DMS153 (cell line): ENCODE measurements around the gene STXBP2.

Experiments used
- DNase-seq: peaks from one replicate; lab custom pipeline; 2025; lab: John Stamatoyannopoulos, UW

STXBP2 gene

DNA sequence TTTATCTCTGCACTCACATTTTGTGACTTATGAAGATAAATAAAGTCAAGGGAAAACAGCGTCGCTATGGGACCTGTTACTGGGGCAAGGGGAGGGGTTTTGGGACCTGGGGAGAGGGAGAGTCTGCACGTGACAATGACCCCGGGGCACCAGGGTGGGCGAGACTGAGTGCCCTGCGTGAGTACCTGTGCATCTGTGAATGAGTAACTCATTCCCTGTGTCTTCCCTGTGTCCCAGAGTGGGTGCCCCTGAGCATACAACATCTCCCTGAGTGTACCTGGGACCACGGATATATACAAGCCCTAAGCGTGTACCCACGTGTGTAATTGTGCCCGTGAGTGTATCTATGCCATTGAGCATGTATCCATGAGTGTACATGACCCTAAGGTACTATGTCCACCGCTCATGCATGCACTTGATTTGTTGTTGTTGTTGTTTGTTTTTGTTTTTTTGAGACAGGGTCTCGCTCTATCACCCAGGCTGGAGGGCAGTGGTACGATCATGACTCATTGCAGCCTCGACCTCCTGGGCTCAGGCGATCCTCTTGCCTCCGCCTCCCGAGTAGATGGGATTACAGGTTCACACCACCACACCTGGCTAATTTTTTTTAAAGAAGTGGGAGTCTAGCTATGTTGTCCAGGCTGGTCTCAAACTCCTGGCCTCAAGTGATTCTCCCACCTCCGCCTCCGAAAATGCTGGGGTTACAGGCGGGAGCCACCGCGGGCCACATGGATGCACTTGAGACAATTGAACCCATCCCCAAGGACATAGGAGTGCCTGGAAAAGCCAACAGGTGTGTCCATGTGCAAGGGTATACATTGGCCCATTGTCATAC lies 43.1 kb downstream of the STXBP2 start:
- no peak for DNase-seq

DNA sequence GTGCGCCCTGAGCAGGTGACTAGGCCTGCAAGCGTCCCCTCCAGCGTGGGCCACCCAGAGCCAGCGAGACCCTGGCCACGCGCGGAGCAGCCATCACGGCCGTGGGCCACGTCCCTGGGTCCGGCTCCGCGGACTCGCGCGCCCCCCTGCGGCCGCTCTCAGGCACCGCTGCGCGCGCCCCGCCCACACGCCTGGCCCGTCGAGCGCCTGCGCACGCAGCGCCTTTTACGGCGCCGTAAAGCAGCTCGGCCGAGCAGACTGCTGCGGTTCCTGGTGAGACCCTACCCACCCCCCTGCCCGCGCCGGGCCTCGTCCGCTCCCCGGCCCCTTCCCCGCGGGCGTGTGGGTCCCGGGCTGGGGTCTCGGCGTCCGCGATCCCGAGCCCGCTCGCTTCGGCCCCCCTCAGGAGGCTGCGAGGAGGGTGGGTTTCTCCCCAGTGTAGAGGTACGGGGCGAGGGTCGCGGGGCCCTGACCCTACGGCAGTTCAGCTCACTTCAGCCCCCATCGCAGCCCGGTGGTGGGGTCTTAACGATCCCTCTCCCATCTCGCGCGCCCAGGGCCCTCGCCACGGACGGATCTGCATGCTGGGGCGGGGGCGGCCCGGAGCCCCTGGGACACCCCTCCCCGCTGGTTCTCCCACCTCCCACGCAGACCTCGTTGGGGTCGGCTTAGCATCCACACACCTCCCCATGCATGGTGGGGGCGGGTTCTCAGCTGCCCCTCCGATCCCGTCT lies 43.9 kb downstream of the STXBP2 start, which contains the start of gene TRAPPC5:
Gene TRAPPC5, plus strand, starts transcription at position 228 of the 734 bp plus-strand sequence. CDS start 1,421 bp downstream, outside the sequence.
- peak; percentile 62 for DNase-seq

- no peak for DNase-seq
These were observed 44.6 kb downstream of the STXBP2 start for GRCh38 chr19:7681340-7682174.

DNA sequence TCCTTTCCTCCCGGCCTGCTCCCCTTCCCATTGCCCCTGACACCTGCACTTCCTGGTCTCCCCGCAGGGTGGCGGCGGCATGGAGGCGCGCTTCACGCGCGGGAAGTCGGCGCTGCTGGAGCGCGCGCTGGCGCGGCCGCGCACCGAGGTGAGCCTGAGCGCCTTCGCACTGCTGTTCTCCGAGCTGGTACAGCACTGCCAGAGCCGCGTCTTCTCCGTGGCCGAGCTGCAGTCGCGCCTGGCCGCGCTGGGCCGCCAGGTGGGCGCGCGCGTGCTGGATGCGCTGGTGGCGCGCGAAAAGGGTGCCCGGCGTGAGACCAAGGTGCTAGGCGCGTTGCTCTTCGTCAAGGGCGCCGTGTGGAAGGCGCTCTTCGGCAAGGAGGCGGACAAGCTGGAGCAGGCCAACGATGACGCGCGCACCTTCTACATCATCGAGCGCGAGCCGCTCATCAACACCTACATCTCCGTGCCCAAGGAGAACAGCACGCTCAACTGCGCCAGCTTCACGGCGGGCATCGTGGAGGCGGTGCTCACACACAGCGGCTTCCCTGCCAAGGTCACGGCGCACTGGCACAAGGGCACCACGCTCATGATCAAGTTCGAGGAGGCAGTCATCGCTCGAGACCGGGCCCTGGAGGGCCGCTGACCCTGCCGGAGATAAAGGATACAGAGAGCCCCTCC lies 45.4 kb downstream of the STXBP2 start:
- no peak for DNase-seq

DNA sequence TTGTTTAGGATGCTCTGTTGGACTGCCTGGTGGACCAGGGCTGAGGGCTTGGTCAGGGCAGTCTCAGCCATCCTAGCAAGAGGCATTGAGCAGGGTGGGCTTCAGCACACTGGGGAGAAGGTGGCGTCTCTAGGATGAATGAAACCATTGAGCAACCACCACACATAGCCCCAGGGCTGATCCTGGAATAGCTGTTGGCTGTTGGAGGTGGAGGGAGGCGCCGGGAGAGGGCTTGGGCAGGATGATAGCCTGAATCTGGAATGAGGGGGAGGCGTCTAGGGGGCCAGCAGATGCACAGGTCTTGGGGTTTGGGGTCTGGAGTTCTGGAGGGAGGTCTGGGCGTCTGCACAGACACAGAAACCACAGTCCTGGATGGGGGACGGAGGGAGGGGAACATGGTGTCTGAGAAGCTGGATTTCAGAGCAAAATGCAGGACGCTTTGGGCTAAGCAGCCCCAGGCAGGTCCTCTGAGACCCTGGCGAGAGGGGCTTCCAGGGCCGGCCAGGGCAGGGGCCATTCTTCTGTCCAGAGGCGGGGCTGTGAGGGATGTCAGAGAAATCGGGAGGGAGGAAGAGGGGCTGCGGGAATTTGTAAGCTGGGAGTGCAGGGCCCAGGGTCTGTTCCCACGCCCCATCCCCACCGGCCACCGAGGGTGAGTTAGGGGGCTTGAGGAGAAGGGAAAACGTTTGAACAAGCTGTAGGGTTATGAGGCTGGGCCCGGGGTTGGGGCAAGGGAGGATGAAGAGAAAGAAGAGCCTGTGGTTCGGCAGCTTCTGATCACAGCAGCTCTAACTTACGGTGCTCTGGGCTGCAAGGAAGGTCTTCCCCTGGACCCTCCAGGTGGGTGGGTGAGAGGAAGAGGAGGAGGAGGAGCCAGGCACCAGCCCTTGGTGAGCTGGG lies 48.9 kb downstream of the STXBP2 start:
- no peak for DNase-seq

DNA sequence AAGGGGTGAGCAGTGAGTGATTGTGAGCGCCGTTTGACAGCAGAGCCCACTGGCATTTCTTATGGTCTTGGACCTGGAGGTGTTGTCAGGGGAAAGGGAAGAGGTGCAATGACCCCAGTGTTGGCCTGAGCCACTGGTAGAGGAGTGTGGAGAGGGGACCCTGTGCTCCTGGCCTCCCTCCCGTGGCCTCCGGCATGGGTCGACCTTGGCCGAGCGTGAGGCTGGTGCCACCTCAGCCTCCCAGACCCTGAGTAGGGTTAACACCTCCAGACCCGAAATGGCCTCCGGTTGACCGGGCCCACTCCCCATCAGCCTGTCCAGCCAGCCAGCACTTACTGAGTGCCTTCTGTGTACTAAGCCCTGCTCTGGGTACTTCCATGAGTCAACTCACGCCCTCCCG lies 50.3 kb downstream of the STXBP2 start:
- no peak for DNase-seq

DNA sequence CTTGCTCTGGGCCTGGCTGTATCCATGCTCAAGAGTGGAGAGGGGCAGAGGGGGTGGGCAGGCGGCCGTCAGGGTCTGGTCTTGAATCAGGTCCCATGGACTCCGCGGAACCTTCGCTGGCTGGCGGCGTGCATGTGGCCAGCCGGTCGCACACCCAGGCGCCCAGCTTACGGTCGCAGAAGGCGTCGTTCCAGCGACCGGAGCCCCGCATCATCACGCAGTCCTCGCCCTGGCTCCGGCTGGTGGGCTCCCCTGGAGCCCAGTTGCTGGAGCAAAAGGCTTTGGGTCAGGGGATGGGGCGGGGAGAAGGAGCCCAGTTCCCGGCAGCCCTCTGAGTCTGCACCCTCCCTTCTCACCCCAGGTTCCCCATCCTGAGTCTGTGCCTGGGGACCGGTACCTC lies 52.3 kb downstream of the STXBP2 start:
- no peak for DNase-seq

DNA sequence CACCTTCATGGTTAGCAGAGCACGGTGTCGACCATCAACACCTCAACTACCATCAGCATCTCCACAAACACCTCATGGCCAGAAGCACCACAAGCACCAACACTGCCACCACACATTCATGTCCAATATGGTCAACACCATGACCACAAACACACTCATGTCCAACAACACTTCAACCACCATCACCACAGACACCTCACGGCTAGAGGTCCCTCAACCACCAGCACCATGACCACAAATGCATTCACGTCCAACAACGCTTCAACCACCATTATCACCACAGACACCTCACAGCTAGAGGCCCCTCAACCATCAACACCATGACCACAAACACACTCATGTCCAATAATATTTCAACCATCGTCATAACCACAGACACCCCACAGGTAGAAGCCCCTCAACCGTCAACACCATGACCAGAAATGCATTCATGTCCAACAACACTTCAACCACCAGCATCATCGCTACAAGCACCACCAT lies 53.9 kb downstream of the STXBP2 start:
- no peak for DNase-seq

DNA sequence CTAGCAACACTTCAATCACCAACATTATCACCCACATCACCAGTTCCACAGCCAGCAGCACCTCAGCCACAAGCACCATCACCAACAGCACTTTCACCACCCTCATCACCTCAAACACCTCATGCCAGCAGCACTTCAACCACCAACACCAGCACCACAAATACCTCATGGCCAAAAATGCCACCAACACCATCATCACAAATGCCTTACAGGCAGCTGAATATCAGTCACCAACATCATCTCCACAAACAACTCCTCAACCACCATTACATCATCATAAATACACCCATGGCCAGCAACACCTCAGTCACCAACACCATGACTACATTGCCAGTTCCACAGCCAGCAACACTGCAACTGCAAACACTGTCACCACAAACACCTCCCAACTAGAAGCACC lies 54.6 kb downstream of the STXBP2 start:
- DNase-seq, result no peak

GRCh38 chr19:7692417-7693088 lies 55.6 kb downstream of the STXBP2 start:
- no peak for DNase-seq

GRCh38 chr19:7694499-7694898 lies 57.6 kb downstream of the STXBP2 start:
- DNase-seq, result no peak
